ACC112 (cell line): Measurements from ENCODE around the gene CADM2.
"Not testable (repeated sequence)": the region's sequence is repeated elsewhere in the genome, so short reads cannot be mapped to it uniquely, and the experiment has no call there.

Experiments
- H2AFZ ChIP-seq: fragments of 200-600 bp; sonication (generic); one replicate; pipeline ENCODE4 v1.6.0; 2017; ENCODE audit warnings: antibody characterized with exemption, low read length; ENCODE audit not compliant: unreplicated experiment
- H3K27ac ChIP-seq: fragments of 200-600 bp; sonication (generic); 2 replicates; pipeline ENCODE4 v1.5.1; 2014; ENCODE audit warnings: low read depth, mild to moderate bottlenecking, antibody characterized with exemption, low read length, moderate library complexity
- H3K27me3 ChIP-seq: fragments of 200-600 bp; sonication (generic); 2 replicates; pipeline ENCODE4 v1.6.1; 2014; ENCODE audit warnings: mild to moderate bottlenecking, antibody characterized with exemption, low read length, moderate library complexity, mixed read lengths; ENCODE audit not compliant: insufficient read depth
- H3K36me3 ChIP-seq: fragments of 200-600 bp; sonication (generic); 2 replicates; pipeline ENCODE4 v1.6.1; 2016; ENCODE audit warnings: mild to moderate bottlenecking, antibody characterized with exemption, low read length, moderate library complexity, mixed read lengths; ENCODE audit not compliant: insufficient read depth
- H3K4me1 ChIP-seq: fragments of 200-600 bp; sonication (generic); one replicate; pipeline ENCODE4 v1.6.1; 2016; ENCODE audit warnings: low read length, mixed read lengths; ENCODE audit not compliant: insufficient read depth, unreplicated experiment, control insufficient read depth
- H3K4me3 ChIP-seq: fragments of 200-600 bp; sonication (generic); 2 replicates; pipeline ENCODE4 v1.5.1; 2014; ENCODE audit warnings: mild to moderate bottlenecking, low read depth, low read length
- H3K79me2 ChIP-seq: fragments of 200-600 bp; sonication (generic); one replicate; pipeline ENCODE4 v1.6.0; 2016; ENCODE audit warnings: low read length; ENCODE audit not compliant: control insufficient read depth, unreplicated experiment, insufficient read depth

The CADM2 gene

DNA sequence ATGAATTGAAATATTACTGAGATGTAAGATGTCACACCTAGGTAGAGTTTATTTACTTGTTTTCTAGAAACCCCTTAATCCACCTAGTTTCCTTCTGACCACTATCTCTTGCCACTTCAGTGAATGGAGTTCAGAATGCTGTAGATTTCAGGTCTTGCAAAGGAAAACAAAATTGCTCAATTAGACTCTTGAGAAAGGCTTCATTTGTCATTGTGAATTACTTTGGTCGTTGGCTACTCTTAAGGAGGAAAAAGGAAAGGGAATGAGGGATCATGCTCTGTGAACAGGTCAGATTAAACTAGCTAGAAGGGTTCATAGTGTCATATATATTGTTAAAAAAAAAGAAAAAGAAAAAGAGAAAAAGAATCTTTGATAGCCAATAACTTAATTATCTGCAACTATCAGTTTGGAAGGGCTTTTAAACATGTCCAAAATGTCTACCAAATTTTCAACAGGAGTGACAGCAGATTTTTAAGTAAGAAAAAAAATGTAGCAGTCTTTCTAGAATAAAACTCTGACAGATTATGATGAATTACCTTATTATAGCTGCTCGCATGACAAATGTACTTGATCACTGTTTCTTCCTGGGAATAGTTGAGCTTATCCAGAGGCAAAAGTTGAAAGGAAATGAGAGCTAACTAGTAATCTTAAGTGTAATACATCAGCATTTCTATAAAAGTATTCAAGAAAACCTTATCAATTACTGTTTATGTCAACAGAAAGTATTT lies 543.5 kb downstream of the CADM2 start:
- Histone ChIP-seq H2AFZ (no peak overlapping the region), H3K4me1 (no peaks in the 10 kb centered on the region), H3K27me3 (peaks cover 5% of the 10 kb centered on the region; the same call in 1 of the 2 replicates), H3K4me3 (no peak overlapping the region), H3K27ac (no peak overlapping the region), H3K79me2 (no peaks in the 10 kb centered on the region), H3K36me3 (no peaks in the 10 kb centered on the region)

DNA sequence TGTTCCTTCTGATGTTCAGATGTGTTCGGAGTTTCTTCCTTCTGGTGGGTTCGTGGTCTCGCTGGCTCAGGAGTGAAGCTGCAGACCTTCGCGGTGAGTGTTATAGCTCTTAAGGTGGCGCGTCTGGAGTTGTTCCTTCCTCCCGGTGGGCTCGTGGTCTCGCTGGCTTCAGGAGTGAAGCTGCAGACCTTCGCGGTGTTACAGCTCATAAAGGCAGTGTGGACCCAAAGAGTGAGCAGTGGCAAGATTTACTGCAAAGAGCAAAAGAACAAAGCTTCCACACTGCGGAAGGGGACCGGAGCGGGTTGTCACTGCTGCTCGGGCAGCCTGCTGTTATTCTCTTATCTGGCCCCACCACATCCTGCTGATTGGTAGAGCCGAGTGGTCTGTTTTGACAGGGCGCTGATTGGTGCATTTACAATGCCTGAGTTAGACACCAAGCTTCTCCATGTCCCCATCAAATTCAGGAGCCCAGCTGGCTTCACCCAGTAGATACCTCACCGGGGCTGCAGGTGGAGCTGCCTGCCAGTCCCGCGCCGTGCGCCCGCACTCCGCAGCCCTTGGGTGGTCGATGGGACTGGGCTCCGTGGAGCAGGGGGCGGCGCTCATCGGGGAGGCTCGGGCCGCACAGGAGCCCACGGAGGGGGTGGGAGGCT lies 545.5 kb downstream of the CADM2 start:
- H3K4me1 ChIP-seq, H2AFZ ChIP-seq, H3K27ac ChIP-seq, H3K36me3 ChIP-seq, H3K79me2 ChIP-seq, H3K4me3 ChIP-seq, H3K27me3 ChIP-seq: not testable (repeated sequence)

DNA sequence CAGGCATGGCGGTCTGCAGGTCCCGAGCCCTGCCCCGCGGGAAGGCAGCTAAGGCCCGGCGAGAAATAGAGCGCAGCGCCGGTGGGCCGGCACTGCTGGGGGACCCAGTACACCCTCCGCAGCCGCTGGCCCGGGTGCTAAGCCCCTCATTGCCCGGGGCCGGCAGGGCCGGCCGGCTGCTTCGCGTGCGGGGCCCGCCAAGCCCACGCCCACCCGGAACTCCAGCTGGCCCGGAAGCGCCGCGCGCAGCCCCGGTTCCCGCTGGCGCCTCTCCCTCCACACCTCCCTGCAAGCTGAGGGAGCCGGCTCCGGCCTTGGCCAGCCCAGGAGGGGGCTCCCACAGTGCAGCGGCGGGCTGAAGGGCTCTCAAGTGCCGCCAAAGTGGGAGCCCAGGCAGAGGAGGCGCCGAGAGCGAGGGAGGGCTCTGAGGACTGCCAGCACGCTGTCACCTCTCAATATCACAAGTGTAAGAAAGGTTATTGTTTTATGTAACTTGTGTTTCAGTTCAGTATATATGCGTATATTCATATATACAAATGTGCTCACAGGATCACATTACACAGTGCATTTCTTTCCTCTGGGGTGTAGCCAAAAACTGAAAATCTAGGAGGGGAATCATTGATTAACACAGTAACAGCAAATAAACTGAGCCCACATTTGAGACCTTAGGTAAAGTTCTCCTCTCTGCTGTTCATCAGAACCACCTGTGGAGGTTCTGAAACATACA lies 546.2 kb downstream of the CADM2 start:
- not testable (repeated sequence) for H3K27me3 ChIP-seq, H3K79me2 ChIP-seq, H3K4me1 ChIP-seq, H3K36me3 ChIP-seq, H3K4me3 ChIP-seq, H3K27ac ChIP-seq, H2AFZ ChIP-seq

DNA sequence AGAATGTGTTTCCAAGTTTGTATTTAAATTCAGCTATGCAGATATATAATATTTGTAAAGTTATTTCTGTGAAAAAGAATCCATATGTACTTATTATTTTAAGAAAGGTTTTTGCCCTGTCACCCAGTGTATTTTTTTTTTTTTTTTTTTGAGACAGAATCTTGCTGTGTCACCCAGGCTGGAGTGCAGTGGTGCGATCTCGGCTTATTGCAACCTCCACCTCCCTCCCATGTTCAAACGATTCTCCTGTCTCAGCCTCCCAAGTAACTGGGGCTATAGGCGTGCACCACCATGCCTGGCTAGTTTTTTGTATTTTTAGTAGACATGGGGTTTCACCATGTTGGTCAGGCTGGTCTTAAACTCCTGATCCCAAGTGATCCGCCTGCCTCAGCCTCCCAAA lies 548.3 kb downstream of the CADM2 start:
- H3K27me3 ChIP-seq, H3K36me3 ChIP-seq, H3K79me2 ChIP-seq, H3K4me1 ChIP-seq, H3K4me3 ChIP-seq, H2AFZ ChIP-seq, H3K27ac ChIP-seq: not testable (repeated sequence)

DNA sequence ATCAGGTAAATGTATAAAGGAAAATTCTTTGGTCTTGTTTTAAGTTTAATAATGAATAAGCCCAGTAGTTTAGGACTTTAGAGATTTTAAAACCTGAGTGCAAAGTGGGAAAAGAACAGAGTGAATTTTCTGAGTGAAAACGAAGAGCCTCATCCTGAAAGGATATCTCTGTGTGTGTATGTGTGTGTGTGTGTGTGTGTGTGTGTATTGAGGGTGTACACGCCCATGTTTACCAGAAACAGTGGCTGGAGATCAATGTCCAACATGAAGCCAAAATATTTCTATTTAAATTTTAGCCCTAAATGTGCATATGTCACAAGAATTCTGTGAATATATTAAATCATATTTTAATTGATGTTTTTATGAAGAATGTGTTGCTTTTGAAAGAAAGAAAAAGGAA lies 549.9 kb downstream of the CADM2 start:
- Histone ChIP-seq H3K4me3 (no peak overlapping the region), H3K27me3 (no peaks in the 10 kb centered on the region), H3K27ac (no peak overlapping the region), H3K79me2 (no peaks in the 10 kb centered on the region), H3K36me3 (no peaks in the 10 kb centered on the region), H2AFZ (no peak overlapping the region), H3K4me1 (no peaks in the 10 kb centered on the region)

DNA sequence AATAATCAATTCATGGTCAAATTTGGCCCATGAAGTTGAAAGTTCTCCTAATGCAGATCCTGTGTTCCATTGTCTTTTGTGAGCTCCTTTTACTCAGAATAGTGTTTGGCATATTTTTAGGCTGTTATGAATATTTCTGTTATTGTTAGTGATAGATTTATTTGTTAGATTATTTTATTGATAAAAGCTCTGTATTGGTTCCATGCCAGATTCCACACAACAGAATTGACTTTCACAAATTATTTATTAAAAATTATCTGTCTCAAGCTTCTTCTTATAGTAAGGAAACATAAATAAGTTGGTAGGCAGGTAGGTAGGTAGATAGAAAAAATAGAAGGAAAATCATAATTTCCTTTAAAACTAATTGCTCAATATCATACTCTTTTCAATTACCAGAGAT lies 557.4 kb downstream of the CADM2 start:
- no peaks in the 10 kb centered on the region for H3K4me1 ChIP-seq
- H2AFZ ChIP-seq = no peak overlapping the region
- no peaks in the 10 kb centered on the region for H3K79me2 ChIP-seq
- no peak overlapping the region for H3K4me3 ChIP-seq
- H3K27ac ChIP-seq = no peak overlapping the region
- no peaks in the 10 kb centered on the region for H3K27me3 ChIP-seq
- H3K36me3 ChIP-seq = no peaks in the 10 kb centered on the region

DNA sequence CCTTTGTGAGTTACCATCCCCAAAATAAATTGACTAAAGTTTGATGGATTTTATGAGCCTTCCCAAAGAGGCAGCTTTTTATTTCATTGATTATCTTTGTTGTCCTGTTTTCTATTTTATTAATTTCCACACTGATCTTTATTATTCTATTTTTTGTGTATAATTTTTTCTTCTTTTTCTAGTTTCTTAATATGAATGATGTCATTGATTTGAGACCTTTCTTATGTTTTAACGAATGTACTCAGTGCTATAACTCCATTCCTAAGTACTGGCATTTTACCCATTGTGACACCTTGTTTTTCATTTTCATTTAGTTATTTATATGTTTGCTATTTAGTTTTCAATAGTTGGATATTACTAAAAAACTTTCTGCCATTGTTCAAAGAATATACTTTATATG lies 565.3 kb downstream of the CADM2 start:
- Histone ChIP-seq H3K4me3 (no peak overlapping the region), H2AFZ (no peak overlapping the region), H3K79me2 (no peaks in the 10 kb centered on the region), H3K27me3 (no peaks in the 10 kb centered on the region), H3K27ac (no peak overlapping the region), H3K4me1 (no peaks in the 10 kb centered on the region), H3K36me3 (no peaks in the 10 kb centered on the region)

DNA sequence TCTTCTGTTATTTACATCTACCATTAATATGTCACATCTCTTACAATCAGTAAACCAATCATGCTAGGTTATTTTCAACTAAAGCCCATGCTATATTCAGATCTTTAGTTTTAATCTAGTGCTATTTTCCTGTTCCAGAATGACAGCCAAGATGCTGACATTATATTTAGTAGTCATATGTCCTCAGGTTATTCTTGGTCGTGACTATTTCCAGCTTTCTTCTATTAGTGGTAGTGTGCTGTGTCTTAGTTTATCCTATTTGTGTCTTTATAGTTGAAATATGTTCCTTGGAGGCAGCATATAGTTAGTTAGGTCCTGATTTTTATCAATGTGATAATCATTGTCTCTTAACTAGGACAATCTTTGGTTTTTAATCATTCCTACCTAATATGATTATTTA lies 566.5 kb downstream of the CADM2 start:
- Histone ChIP-seq H3K36me3 (no peaks in the 10 kb centered on the region), H3K4me3 (no peak overlapping the region), H3K4me1 (no peaks in the 10 kb centered on the region), H3K27me3 (no peaks in the 10 kb centered on the region), H2AFZ (no peak overlapping the region), H3K79me2 (no peaks in the 10 kb centered on the region), H3K27ac (no peak overlapping the region)

DNA sequence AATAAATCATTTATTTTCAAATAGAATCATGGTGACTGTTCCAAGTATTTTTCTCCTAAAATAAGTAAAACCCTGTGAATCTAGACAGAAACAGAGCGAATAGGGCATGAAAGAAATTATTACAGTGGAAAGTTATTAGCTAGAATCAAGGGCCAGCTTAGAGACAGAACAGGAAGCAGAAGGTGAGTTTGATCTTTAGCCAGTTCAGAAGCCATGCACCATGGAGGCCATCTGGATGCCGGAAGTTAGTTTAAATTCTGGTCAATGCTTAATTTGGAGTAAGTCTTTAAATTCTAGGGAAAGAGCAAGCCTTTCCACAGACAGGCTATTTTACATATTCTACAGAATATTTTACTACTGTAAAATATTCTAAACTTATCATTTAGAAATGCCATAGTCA lies 574.8 kb downstream of the CADM2 start:
- no peak overlapping the region for H3K27ac ChIP-seq
- H3K79me2 ChIP-seq = no peaks in the 10 kb centered on the region
- no peak overlapping the region for H3K4me3 ChIP-seq
- no peaks in the 10 kb centered on the region for H3K36me3 ChIP-seq
- H2AFZ ChIP-seq = no peak overlapping the region
- H3K27me3 ChIP-seq = no peaks in the 10 kb centered on the region
- H3K4me1 ChIP-seq = no peaks in the 10 kb centered on the region

DNA sequence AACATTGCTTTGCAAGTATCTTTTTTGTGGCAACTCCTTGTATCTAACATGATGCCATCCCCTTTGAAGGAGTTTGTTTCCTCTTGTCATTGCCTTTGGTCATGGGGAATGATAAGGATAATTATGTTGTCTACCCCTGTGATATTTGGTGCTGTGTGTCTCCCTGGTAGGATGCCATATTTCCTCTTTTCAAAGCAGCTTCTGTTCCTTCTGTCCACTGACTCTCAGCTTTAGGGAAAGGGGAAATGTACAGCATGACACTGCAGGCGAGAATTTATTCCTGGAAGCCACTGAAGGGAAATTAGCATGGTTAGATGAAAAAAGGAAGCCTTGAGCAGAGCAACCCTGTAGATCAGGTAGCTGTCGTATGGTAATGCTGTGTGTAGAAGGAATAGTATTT lies 576.7 kb downstream of the CADM2 start:
- Histone ChIP-seq H3K79me2 (no peaks in the 10 kb centered on the region), H3K36me3 (no peaks in the 10 kb centered on the region), H3K27ac (no peak overlapping the region), H3K27me3 (no peaks in the 10 kb centered on the region), H3K4me3 (no peak overlapping the region), H2AFZ (no peak overlapping the region), H3K4me1 (no peaks in the 10 kb centered on the region)

DNA sequence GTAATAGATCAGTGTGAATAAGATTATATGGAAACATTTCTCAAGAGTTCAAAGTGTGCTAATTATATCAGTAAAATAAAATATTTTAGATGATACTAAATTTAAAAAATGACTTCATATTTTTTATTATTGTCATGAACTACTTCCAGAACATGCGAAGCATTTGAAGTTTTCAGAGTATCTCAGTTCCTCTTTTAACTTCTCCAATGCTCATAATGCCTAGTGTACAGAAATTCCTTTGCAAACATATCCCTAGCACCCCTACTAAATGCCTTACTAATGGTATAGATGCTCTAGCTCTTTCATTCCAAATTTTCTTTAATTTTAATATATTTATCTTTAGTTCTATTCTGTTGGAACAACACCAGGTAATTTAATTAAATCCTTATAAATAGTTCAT lies 580.4 kb downstream of the CADM2 start:
- no peak overlapping the region for H3K27ac ChIP-seq
- no peak overlapping the region for H2AFZ ChIP-seq
- no peaks in the 10 kb centered on the region for H3K36me3 ChIP-seq
- H3K4me3 ChIP-seq = no peak overlapping the region
- no peaks in the 10 kb centered on the region for H3K4me1 ChIP-seq
- H3K27me3 ChIP-seq = no peaks in the 10 kb centered on the region
- no peaks in the 10 kb centered on the region for H3K79me2 ChIP-seq
